DND-41 (cell line): ENCODE results near the gene LMAN2.

Source experiments
- EZH2 ChIP-seq: IDR thresholded peaks from 3 replicates; pipeline ENCODE4 v1.6.1; 2012; ENCODE audit warnings: borderline replicate concordance, low read depth, mild to moderate bottlenecking, moderate library complexity, low read length, inconsistent platforms; ENCODE audit not compliant: severe bottlenecking
- TF ChIP-seq, protein P1 (sequence below): IDR thresholded peaks from 2 replicates; pipeline ENCODE4 v1.5.1; 2012; ENCODE audit warnings: borderline replicate concordance, low read length, moderate library complexity, mild to moderate bottlenecking; ENCODE audit not compliant: poor library complexity, severe bottlenecking; ENCODE audit errors: extremely low read depth

- TF ChIP-seq, protein P1, sequence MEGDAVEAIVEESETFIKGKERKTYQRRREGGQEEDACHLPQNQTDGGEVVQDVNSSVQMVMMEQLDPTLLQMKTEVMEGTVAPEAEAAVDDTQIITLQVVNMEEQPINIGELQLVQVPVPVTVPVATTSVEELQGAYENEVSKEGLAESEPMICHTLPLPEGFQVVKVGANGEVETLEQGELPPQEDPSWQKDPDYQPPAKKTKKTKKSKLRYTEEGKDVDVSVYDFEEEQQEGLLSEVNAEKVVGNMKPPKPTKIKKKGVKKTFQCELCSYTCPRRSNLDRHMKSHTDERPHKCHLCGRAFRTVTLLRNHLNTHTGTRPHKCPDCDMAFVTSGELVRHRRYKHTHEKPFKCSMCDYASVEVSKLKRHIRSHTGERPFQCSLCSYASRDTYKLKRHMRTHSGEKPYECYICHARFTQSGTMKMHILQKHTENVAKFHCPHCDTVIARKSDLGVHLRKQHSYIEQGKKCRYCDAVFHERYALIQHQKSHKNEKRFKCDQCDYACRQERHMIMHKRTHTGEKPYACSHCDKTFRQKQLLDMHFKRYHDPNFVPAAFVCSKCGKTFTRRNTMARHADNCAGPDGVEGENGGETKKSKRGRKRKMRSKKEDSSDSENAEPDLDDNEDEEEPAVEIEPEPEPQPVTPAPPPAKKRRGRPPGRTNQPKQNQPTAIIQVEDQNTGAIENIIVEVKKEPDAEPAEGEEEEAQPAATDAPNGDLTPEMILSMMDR: no peak
- TF ChIP-seq EZH2: no peak
Measured at GRCh38 chr5:177367981-177368868, 16.8 kb upstream of the LMAN2 start.
